Upper lobe of right lung (tissue), 1 donor: ENCODE measurements around the gene KCNIP1. TPM values are rescaled to one million over a fixed set of nuclear protein-coding genes. Genes with fewer than 3 reads are reported as not detected.
A peak's percentile ranks its signal among the peaks of the same experiment; 100 is the strongest.

Experiments used
- ATAC-seq: fragments of 200-7000 bp; cut with Tn5 transposase; one replicate; pipeline ENCODE4 v1.9.1; 2020; ENCODE audit warnings: mild to moderate bottlenecking, moderate library complexity
- DNase-seq: peaks from one replicate; pipeline ENCODE4 v3.0.0-alpha.2; 2020
- H3K27ac ChIP-seq: fragments of 200-600 bp; one replicate; pipeline ENCODE4 v1.8.0; 2022
- H3K27me3 ChIP-seq: fragments of 200-600 bp; one replicate; pipeline ENCODE4 v1.8.0; 2022; ENCODE audit warnings: mild to moderate bottlenecking
- H3K36me3 ChIP-seq: fragments of 200-600 bp; one replicate; pipeline ENCODE4 v1.8.0; 2022
- H3K4me1 ChIP-seq: fragments of 200-600 bp; one replicate; pipeline ENCODE4 v1.8.0; 2022
- H3K4me3 ChIP-seq: fragments of 200-600 bp; one replicate; pipeline ENCODE4 v1.8.0; 2022; ENCODE audit warnings: mild to moderate bottlenecking
- H3K9me3 ChIP-seq: fragments of 200-600 bp; one replicate; pipeline ENCODE4 v1.8.0; 2022
- intact Hi-C: fragments of 100-400 bp; cut with DNase I; formaldehyde crosslinking; loops from one replicate; pipeline ENCODE4 v1.11.0; 2022
- total RNA-seq: library from RNA; stranded (reverse); fragmentation: NEBNext Ultra II Directional; extraction: Animal tissue kit (Norgen Biotek cat#: 25700); gene quantifications from one replicate; pipeline ENCODE4 v1.2.1, GENCODE V29; 2021
- TF ChIP-seq, protein P1 (sequence below): fragments of 200-600 bp; IDR thresholded peaks from one replicate; pipeline ENCODE4 v1.8.0; 2022; ENCODE audit warnings: antibody characterized with exemption
- donor health status: DM: no; HTN: yes; CAD: no; lungs with severe emphysema.

Gene KCNIP1
- total RNA-seq, 1 donor from 2014 or later = 2.7 TPM

DNA sequence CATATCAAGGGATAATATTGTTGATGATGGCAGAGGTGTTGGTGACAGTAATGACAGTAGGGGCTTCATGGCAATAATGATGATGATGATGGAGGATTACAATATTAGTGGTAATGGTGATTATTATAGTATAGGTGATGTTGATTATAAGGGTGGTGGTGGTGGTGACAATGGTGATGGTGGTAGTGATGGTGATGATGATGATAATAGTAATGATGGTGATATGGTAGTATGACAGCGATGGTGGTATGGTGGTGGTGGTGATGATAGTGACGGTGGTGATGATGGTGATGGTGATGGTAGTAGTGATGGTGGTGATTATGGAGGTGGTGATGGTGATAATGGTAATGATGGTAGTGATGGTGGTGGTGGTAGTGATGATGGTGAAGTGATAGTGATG, 13.6 kb downstream of the KCNIP1 start:
- Histone ChIP-seq H3K27ac (no peak overlapping the region), H3K9me3 (no peaks in the 10 kb centered on the region), H3K36me3 (no peaks in the 10 kb centered on the region), H3K4me3 (no peak overlapping the region), H3K27me3 (no peaks in the 10 kb centered on the region), H3K4me1 (no peaks in the 10 kb centered on the region)
- intact Hi-C loops = no loop called here
- no peak for DNase-seq
- no peak for ATAC-seq
- TF ChIP-seq, protein P1, sequence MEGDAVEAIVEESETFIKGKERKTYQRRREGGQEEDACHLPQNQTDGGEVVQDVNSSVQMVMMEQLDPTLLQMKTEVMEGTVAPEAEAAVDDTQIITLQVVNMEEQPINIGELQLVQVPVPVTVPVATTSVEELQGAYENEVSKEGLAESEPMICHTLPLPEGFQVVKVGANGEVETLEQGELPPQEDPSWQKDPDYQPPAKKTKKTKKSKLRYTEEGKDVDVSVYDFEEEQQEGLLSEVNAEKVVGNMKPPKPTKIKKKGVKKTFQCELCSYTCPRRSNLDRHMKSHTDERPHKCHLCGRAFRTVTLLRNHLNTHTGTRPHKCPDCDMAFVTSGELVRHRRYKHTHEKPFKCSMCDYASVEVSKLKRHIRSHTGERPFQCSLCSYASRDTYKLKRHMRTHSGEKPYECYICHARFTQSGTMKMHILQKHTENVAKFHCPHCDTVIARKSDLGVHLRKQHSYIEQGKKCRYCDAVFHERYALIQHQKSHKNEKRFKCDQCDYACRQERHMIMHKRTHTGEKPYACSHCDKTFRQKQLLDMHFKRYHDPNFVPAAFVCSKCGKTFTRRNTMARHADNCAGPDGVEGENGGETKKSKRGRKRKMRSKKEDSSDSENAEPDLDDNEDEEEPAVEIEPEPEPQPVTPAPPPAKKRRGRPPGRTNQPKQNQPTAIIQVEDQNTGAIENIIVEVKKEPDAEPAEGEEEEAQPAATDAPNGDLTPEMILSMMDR = no peak

DNA sequence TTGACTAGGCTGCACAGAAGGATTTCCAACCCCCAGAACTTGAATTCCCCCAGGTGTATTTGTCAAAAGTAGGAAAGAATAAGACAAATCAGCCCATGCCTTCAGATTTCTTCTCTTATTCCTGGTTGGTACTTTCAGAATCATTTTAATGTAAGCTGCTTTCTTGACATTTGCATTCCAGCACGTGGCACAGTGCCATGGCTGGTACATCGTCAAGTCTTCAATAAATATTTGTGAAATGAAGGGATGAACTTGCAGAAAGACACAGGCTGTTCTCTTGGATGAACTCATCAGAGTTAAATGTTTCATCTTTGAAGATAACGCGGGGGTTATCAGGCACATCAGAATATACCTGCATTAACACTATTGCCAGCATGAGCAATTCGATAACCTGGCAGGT, 14.5 kb downstream of the KCNIP1 start:
- Histone ChIP-seq H3K4me3 (no peak overlapping the region), H3K27me3 (no peaks in the 10 kb centered on the region), H3K27ac (no peak overlapping the region), H3K36me3 (no peaks in the 10 kb centered on the region), H3K9me3 (no peaks in the 10 kb centered on the region), H3K4me1 (no peaks in the 10 kb centered on the region)
- ATAC-seq = no peak
- DNase-seq = no peak
- intact Hi-C loops = no loop called here
- TF ChIP-seq, protein P1 = no peak

- Histone ChIP-seq H3K27me3 (peaks cover 10% of the 10 kb centered on the region), H3K9me3 (no peaks in the 10 kb centered on the region), H3K27ac (no peak overlapping the region), H3K36me3 (no peaks in the 10 kb centered on the region), H3K4me1 (no peaks in the 10 kb centered on the region), H3K4me3 (no peak overlapping the region)
- TF ChIP-seq, protein P1 = no peak
- ATAC-seq (no peak), DNase-seq (no peak)
- intact Hi-C loops = no loop called here
Observed at GRCh38 chr5:170519549-170519948, 15.7 kb downstream of the KCNIP1 start.

DNA sequence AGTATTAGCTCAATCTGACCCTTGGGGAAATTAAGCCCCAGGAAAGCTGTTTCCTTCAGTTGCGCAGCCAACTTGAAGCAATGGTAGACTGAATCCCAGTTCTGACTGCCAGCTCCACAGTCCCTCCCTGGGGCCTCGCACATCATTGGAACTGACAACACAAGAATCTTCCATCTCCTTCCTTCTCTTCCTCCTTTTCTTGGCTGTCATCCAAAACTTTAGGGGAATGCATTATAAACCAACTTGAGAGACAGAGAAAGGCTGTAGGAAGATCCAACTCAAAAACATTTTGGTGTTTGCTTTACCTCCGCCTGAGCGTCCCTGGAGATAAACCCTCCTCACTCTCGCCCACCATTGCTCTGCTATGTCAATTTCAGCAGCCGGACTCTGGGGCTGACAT, 16.6 kb downstream of the KCNIP1 start:
- no peak for DNase-seq
- no peak for ATAC-seq
- no peaks in the 10 kb centered on the region for H3K4me1 ChIP-seq
- H3K27me3 ChIP-seq = peaks cover 10% of the 10 kb centered on the region
- TF ChIP-seq, protein P1 = no peak
- intact Hi-C loops = no loop called here
- H3K9me3 ChIP-seq = no peaks in the 10 kb centered on the region
- H3K27ac ChIP-seq = no peak overlapping the region
- no peak overlapping the region for H3K4me3 ChIP-seq
- no peaks in the 10 kb centered on the region for H3K36me3 ChIP-seq

GRCh38 chr5:170522211-170523141, 18.7 kb downstream of the KCNIP1 start:
- ATAC-seq = peak; percentile 37
- H3K27ac ChIP-seq = no peak overlapping the region
- no peak overlapping the region for H3K4me3 ChIP-seq
- H3K36me3 ChIP-seq = no peaks in the 10 kb centered on the region
- TF ChIP-seq, protein P1 = no peak
- DNase-seq = no peak
- no peaks in the 10 kb centered on the region for H3K9me3 ChIP-seq
- H3K27me3 ChIP-seq = peaks cover 10% of the 10 kb centered on the region
- no peaks in the 10 kb centered on the region for H3K4me1 ChIP-seq
- intact Hi-C loops = no loop called here
